VCaP (cell line): ENCODE data around the gene ZMAT5.

ENCODE experiments used
- H3K27ac ChIP-seq: fragments of 450-650 bp; 2 replicates; pipeline ENCODE4 v1.5.1; 2017
- TF ChIP-seq, protein P1 (sequence below): fragments of 450-650 bp; conservative IDR thresholded peaks from 2 replicates; pipeline ENCODE4 v1.5.1; 2017; ENCODE audit warnings: mild to moderate bottlenecking, moderate library complexity

The ZMAT5 gene

DNA sequence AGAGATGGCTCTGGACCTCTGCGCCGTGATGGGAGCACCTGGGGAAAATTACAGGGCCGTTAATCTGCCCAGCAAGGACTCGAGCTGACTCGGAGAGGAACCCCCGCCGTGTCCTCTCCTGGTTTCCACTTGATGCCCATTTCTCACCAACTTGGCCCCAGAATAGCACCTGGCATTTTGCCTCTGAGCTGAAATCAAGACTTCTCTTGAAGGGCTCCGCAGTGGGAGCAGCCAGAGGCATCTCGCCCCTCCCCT, 66.0 kb downstream of the ZMAT5 start:
- TF ChIP-seq, protein P1, sequence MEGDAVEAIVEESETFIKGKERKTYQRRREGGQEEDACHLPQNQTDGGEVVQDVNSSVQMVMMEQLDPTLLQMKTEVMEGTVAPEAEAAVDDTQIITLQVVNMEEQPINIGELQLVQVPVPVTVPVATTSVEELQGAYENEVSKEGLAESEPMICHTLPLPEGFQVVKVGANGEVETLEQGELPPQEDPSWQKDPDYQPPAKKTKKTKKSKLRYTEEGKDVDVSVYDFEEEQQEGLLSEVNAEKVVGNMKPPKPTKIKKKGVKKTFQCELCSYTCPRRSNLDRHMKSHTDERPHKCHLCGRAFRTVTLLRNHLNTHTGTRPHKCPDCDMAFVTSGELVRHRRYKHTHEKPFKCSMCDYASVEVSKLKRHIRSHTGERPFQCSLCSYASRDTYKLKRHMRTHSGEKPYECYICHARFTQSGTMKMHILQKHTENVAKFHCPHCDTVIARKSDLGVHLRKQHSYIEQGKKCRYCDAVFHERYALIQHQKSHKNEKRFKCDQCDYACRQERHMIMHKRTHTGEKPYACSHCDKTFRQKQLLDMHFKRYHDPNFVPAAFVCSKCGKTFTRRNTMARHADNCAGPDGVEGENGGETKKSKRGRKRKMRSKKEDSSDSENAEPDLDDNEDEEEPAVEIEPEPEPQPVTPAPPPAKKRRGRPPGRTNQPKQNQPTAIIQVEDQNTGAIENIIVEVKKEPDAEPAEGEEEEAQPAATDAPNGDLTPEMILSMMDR: no peak
- peak overlapping the region; percentile 91 for H3K27ac ChIP-seq

DNA sequence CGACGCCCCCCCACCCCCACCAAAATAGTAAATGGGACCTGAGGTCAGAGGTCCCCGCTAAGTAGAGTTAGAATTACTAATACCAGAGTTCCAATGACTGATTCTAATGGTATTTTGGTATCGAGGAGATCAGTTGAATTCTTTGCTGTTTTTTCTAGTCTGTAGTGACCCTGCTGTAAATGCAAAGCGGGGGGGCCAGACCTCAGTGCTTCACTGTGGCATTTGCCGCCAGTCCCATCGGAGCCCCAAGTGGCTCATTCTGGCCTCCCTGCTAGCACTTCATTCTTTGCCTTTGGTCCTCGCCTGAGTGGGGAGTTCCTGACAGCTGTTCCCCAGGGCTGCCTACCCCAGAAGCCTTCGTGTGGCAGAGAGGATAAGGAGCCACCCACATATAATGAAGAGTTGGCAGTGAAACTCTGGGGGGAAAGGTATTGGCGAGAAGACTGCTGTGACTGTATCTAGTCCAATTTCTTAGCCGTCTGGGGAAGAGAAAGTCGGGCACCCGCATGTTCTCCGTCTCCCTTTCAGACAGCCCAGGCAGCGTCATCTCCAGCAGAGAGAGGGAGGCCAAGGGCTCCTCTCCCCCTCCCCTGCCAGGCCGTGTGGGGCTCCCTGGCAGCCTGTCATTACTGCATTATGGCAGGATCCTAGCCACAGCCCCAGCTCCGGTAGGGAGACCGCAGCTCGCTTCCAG, 66.5 kb downstream of the ZMAT5 start:
- TF ChIP-seq, protein P1: no peak
- H3K27ac ChIP-seq: peak overlapping the region; percentile 91

DNA sequence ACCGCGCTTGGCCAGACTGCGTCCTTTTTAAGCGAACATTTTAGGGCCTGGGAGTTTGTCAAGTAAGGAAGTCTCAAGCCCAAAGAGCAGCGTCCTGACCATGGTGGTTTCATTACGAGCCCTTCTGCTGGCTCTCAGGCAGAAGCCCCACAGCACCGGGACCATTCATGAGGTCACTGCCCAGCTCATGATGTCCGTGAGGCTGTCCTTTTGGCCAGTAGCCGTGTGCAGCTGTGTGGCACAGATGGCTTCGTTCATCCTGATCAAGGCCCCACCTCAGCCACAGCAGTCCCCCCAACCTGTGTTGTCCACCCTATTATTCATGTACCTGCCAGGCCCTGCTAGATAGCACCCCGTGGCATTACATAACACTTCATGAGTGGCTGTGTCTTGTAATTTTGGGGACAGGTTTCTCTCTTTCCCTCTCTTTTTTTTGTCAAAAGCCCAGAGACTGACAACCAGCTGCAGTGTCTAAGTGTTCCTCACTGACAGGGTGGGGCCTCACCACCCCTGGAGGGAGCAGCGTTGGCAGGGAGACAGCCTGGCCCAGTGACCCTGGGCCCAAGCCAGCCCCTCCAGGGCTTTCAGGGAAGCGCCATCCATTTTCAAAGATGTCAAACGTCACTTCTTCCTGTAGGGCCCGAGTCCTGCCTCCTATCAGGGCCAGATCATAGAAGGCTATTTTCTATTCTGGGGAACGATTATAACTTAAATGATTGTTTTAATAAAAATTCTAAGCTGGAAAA, 68.8 kb downstream of the ZMAT5 start:
- TF ChIP-seq, protein P1: no peak
- no peak overlapping the region for H3K27ac ChIP-seq

DNA sequence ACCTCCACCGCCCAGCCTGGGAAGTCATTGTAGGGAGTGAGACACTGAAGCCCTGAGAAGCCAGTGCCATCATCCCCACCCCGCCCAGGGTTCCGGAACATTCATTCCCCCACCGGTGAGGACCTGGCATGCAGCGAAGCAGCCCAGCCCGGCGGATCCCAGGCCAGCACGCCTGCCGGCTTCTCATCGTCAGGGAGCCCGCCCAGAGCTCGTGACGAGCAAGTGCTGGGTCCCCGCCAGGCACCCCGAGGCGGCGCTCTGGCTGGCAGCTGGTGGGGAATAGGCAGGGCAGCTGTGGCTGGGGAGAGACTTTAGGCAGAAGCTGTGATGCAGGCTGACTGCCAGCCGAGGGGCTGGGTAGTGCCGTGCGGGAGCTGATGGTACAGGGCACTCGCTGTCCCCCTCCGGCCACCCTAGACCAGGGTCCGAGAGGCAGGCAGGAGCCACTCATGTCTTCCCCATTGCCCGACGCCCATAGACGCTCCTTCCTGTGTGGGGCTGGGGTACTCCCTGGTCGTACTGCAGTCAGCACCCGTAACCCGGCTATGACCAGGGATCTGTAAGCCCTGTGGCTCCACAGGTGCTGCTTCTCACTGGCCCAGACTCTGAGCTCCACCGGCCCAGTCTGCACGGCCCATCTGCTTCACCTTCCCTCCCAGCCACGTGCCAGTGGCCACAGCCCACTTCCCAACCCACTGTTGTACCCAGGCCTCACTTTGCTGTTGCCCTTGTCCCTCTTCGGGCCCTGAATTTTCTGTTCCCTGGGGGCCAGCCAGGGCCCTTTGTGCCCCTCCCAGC, 71.5 kb downstream of the ZMAT5 start:
- TF ChIP-seq, protein P1: no peak

DNA sequence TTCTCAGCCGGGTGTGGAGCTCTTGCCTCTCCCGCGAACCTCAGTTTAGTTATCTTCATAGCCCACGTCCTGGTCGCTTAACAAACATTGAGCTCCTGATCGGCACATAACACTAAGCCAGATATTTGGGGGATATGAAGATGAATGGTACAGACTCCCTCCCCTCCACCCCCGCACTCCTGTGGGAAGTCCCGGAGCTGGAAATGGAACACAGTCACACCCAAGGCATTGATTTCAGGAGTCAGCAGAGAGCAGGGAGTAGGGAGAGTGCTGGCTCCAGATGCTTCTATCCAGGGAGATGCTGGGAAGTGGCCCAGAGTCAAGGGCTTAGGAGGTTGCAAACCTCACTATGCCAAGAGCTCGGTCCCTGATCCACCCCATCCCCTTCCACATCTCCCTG, 73.1 kb downstream of the ZMAT5 start:
- no peak overlapping the region for H3K27ac ChIP-seq
- TF ChIP-seq, protein P1: no peak

More for the DNA sequence above, 71.5 kb downstream of the ZMAT5 start:
- H3K27ac ChIP-seq: no peak overlapping the region

DNA sequence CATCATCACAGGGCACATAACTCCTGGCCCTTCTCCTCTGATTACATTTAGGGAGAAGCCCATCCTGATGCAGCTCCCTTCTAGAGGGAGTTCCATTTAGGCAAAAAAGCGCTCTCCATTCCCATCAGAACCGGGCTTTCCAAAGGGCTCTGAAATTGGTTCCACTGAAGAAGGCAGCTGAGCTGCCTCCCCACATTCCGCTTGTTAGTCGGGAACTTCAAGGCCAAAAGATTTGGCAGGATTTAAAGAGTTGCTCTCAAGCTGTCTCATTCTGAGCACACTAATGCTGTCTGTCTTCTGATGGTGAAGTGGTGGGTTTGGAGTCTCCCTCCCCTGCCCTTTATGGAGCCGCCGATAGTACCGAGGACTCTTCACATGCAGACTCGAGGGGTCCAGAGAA, 73.6 kb downstream of the ZMAT5 start:
- no peak overlapping the region for H3K27ac ChIP-seq
- TF ChIP-seq, protein P1: no peak

DNA sequence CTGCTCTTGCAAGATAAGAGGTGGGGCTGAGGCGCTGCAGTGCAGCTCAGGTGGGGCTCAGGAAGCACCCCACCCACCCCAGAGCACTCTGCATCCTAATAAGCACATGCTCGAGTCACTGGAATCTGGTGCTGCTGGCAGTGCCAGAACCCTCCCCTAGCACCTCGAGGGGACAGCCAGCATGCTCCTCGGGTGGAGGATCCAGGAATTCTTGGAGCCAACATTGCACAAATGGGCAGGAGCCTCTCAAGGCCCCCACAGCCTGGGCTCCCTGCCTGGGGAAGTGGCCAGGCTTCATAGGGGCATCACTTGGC, 74.5 kb downstream of the ZMAT5 start:
- TF ChIP-seq, protein P1: no peak
- H3K27ac ChIP-seq: no peak overlapping the region; the same call in 1 of the 2 replicates
